HepG2 (cell line): Measurements from ENCODE around the gene CDH2.

Experiments
- EP300 ChIP-seq, 3 experiments: sonication (generic) in 1 of 3; formaldehyde crosslinking in 1 of 3; IDR thresholded peaks; 2 replicates each; pipeline versions ENCODE4 v1.5.1 to v1.6.1; 2011 to 2020; ENCODE audit warnings: low read depth in 2 of 3, low read length in 2 of 3, borderline replicate concordance in 1 of 3, improper control_type of control experiment in 1 of 3, mild to moderate bottlenecking in 1 of 3, missing genetic modification reagents in 1 of 3, moderate library complexity in 1 of 3
- ESRRA ChIP-seq: sonication (generic); formaldehyde crosslinking; IDR thresholded peaks from 2 replicates; pipeline ENCODE4 v1.5.1; 2020; ENCODE audit warnings: mild to moderate bottlenecking, low read depth, missing genetic modification reagents
- EZH2 ChIP-seq: conservative IDR thresholded peaks from 2 replicates; pipeline ENCODE4 v1.6.1; 2012; ENCODE audit warnings: mild to moderate bottlenecking, low read depth, low read length, moderate library complexity
- HNRNPL ChIP-seq: fragments of 200-400 bp; formaldehyde crosslinking; IDR thresholded peaks from 2 replicates; pipeline ENCODE4 v1.6.1; 2017; ENCODE audit warnings: mild to moderate bottlenecking, low read depth, low read length
- ISL2 ChIP-seq: sonication (generic); formaldehyde crosslinking; IDR thresholded peaks from 2 replicates; pipeline ENCODE4 v1.5.0; 2020; ENCODE audit warnings: missing genetic modification reagents
- JUND ChIP-seq: sonication (generic); formaldehyde crosslinking; IDR thresholded peaks from 2 replicates; pipeline ENCODE4 v1.8.0; 2022; ENCODE audit warnings: mild to moderate bottlenecking, missing genetic modification reagents
- PRPF4 ChIP-seq: fragments of 200-400 bp; formaldehyde crosslinking; IDR thresholded peaks from 2 replicates; pipeline ENCODE4 v1.6.1; 2016; ENCODE audit warnings: low read length, low read depth; ENCODE audit not compliant: poor library complexity, severe bottlenecking
- SIN3B ChIP-seq: fragments of 150-350 bp; IDR thresholded peaks from 2 replicates; pipeline ENCODE4 v1.6.1; 2014; ENCODE audit warnings: low read length
- TMF1 ChIP-seq: sonication (generic); formaldehyde crosslinking; IDR thresholded peaks from 2 replicates; pipeline ENCODE4 v1.8.1; 2022; ENCODE audit warnings: low read depth, missing genetic modification reagents
- ZNF777 ChIP-seq: sonication (generic); formaldehyde crosslinking; IDR thresholded peaks from 2 replicates; pipeline ENCODE4 v1.4.0; 2020; ENCODE audit warnings: missing genetic modification reagents
- TF ChIP-seq, protein P1 (sequence below): IDR thresholded peaks from 2 replicates; pipeline ENCODE4 v1.6.1; 2012; ENCODE audit warnings: low read length, improper control_type of control experiment
- TF ChIP-seq, protein P2 (sequence below): sonication (generic); formaldehyde crosslinking; conservative IDR thresholded peaks from 2 replicates; pipeline ENCODE4 v1.4.0; 2020; ENCODE audit warnings: missing genetic modification reagents
- TF ChIP-seq, protein P3 (sequence below): sonication (generic); formaldehyde crosslinking; IDR thresholded peaks from 2 replicates; pipeline ENCODE4 v1.4.0; 2020; ENCODE audit warnings: missing genetic modification reagents
- TF ChIP-seq, protein P4 (sequence below): sonication (generic); formaldehyde crosslinking; IDR thresholded peaks from 2 replicates; pipeline ENCODE4 v1.4.0; 2020; ENCODE audit warnings: missing genetic modification reagents

DNA sequence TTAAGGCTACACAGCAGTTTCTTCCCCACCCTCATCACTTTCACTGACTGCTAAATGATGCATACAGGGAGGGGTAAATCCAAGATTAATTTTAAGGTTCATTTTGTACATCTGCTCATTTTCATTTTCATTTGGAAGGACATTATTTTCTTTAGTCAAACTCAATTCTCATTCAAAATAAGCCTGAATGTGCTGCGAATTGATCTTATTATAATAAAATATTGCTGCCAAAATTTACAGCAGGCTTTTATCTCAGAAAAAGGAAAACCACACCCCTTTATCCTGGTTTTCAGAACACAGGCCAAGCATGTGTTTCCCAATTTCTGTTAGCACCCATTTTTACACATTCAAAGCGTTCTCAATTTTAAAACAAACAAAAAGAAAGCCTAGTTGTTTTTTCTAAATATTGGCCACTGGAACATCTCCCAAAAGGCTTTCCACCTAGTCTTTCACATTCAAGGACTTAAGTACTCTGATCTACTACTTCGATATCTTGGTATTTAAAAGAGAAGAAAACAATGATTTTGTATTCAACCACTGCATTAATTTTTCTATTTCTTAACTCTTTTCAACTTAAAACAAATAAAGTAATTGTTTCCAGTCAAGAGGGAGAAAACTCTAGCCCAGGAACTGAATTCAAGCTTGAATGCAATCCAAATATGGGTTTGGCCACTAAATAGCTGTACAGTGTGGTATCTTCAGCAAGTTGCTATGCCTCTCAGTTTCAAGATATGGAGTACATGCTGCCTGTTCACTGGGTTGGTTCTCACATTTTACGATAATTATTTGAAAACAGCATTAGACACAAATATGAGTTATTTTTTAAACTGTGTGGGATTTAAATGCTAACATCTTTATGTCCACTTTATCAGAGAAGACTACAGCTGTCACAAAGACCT is 52.5 kb downstream of the CDH2 start:
- TF ChIP-seq EP300 (IDR thresholded peaks at IDR 0.05; ENCODE audit: low read depth in 2 of 2, low read length in 2 of 2) (no peak), EP300 (CRISPR knock-in tag; IDR thresholded peaks at IDR 0.05; ENCODE audit: borderline replicate concordance) (no peak), TMF1 (CRISPR knock-in tag) (no peak), JUND (no peak), PRPF4 (no peak), ZNF777 (no peak), ISL2 (CRISPR knock-in tag) (no peak), ESRRA (CRISPR knock-in tag) (no peak), EZH2 (no peak), HNRNPL (no peak), SIN3B (no peak)
- TF ChIP-seq, protein P1, sequence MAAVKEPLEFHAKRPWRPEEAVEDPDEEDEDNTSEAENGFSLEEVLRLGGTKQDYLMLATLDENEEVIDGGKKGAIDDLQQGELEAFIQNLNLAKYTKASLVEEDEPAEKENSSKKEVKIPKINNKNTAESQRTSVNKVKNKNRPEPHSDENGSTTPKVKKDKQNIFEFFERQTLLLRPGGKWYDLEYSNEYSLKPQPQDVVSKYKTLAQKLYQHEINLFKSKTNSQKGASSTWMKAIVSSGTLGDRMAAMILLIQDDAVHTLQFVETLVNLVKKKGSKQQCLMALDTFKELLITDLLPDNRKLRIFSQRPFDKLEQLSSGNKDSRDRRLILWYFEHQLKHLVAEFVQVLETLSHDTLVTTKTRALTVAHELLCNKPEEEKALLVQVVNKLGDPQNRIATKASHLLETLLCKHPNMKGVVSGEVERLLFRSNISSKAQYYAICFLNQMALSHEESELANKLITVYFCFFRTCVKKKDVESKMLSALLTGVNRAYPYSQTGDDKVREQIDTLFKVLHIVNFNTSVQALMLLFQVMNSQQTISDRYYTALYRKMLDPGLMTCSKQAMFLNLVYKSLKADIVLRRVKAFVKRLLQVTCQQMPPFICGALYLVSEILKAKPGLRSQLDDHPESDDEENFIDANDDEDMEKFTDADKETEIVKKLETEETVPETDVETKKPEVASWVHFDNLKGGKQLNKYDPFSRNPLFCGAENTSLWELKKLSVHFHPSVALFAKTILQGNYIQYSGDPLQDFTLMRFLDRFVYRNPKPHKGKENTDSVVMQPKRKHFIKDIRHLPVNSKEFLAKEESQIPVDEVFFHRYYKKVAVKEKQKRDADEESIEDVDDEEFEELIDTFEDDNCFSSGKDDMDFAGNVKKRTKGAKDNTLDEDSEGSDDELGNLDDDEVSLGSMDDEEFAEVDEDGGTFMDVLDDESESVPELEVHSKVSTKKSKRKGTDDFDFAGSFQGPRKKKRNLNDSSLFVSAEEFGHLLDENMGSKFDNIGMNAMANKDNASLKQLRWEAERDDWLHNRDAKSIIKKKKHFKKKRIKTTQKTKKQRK = no peak
- TF ChIP-seq, protein P2, sequence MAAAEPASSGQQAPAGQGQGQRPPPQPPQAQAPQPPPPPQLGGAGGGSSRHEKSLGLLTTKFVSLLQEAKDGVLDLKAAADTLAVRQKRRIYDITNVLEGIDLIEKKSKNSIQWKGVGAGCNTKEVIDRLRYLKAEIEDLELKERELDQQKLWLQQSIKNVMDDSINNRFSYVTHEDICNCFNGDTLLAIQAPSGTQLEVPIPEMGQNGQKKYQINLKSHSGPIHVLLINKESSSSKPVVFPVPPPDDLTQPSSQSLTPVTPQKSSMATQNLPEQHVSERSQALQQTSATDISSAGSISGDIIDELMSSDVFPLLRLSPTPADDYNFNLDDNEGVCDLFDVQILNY (CRISPR knock-in tag) = no peak
- TF ChIP-seq, protein P3, sequence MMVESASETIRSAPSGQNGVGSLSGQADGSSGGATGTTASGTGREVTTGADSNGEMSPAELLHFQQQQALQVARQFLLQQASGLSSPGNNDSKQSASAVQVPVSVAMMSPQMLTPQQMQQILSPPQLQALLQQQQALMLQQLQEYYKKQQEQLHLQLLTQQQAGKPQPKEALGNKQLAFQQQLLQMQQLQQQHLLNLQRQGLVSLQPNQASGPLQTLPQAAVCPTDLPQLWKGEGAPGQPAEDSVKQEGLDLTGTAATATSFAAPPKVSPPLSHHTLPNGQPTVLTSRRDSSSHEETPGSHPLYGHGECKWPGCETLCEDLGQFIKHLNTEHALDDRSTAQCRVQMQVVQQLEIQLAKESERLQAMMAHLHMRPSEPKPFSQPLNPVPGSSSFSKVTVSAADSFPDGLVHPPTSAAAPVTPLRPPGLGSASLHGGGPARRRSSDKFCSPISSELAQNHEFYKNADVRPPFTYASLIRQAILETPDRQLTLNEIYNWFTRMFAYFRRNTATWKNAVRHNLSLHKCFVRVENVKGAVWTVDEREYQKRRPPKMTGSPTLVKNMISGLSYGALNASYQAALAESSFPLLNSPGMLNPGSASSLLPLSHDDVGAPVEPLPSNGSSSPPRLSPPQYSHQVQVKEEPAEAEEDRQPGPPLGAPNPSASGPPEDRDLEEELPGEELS (CRISPR knock-in tag) = no peak
- TF ChIP-seq, protein P4, sequence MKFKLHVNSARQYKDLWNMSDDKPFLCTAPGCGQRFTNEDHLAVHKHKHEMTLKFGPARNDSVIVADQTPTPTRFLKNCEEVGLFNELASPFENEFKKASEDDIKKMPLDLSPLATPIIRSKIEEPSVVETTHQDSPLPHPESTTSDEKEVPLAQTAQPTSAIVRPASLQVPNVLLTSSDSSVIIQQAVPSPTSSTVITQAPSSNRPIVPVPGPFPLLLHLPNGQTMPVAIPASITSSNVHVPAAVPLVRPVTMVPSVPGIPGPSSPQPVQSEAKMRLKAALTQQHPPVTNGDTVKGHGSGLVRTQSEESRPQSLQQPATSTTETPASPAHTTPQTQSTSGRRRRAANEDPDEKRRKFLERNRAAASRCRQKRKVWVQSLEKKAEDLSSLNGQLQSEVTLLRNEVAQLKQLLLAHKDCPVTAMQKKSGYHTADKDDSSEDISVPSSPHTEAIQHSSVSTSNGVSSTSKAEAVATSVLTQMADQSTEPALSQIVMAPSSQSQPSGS (CRISPR knock-in tag) = no peak
